ENCODE results near the gene GCNT2.
A peak's percentile ranks its signal among the peaks of the same experiment; 100 is the strongest.

The GCNT2 gene

DNA sequence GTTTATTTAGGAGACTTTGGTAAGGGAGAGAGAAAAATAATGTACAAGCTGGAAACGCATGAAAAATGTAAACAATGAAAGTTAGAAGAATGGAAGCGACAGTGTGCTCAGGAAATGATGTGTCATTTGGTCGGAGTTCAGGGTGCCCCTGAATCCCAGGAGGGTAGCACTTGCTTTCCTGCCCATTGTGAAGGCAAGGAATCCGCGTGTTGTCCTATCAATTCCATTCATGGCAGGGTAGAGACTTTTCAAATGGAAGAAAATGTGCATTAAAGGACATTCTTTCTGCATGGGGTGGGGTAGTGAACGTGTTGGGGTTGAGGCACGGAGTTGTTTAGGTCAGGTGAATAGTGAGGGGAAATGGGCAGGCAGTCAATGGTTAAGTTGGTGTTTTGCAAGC is 33.7 kb downstream of the GCNT2 start:
- H3K36me3 ChIP-seq (ENCODE audit: control insufficient read depth, insufficient read depth, low read length): no peaks in the 10 kb centered on the region
- TF ChIP-seq, protein P1, sequence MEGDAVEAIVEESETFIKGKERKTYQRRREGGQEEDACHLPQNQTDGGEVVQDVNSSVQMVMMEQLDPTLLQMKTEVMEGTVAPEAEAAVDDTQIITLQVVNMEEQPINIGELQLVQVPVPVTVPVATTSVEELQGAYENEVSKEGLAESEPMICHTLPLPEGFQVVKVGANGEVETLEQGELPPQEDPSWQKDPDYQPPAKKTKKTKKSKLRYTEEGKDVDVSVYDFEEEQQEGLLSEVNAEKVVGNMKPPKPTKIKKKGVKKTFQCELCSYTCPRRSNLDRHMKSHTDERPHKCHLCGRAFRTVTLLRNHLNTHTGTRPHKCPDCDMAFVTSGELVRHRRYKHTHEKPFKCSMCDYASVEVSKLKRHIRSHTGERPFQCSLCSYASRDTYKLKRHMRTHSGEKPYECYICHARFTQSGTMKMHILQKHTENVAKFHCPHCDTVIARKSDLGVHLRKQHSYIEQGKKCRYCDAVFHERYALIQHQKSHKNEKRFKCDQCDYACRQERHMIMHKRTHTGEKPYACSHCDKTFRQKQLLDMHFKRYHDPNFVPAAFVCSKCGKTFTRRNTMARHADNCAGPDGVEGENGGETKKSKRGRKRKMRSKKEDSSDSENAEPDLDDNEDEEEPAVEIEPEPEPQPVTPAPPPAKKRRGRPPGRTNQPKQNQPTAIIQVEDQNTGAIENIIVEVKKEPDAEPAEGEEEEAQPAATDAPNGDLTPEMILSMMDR (IDR thresholded peaks at IDR 0.05): no peak
- no peak overlapping the region for H3K4me3 ChIP-seq (ENCODE audit: low read depth, low read length)
- no peaks in the 10 kb centered on the region for H3K27me3 ChIP-seq (ENCODE audit: control insufficient read depth, insufficient read depth, low read length)
- H3K4me1 ChIP-seq: no peaks in the 10 kb centered on the region
- H3K4me2 ChIP-seq (ENCODE audit: low read length): no peak overlapping the region
- H3K79me2 ChIP-seq: no peaks in the 10 kb centered on the region
- H3K27ac ChIP-seq: no peak overlapping the region
- H3K9ac ChIP-seq: no peak overlapping the region
- H2AFZ ChIP-seq: no peak overlapping the region
- no peaks in the 10 kb centered on the region for H3K9me3 ChIP-seq (ENCODE audit: control insufficient read depth, low read length)

DNA sequence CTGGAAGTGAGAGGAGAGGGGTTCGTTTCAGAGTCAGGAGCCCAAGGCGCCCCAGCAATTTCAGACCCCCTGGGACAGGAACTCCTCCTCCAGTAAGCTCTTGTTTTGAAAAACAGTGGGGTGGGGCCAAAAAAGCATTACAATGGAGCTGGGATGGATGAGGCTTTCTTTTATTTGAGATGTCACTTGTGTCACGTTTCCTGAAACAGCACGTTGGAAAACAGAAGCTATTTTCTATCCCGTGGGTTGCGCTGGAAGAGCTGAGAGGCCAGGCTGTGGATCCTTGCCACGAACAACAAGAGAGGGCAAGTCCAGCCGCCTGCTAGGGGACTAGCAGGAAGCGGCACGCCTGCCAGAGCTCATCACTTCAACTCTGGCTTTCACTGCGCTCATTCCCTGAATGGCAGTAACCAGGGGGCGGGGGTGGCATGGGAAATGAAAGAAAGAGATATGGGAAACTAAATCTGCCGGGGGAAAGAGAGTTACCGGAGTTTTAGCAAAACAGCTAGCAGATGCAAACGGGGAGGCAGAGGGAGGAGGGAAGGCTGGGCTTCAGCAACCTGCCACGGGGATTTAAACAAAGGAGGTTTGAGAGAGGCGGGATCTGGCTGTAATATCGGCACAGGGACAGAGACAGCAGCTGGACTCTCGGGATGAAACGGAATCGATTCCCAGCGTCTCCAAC is 34.6 kb downstream of the GCNT2 start:
- Histone ChIP-seq H3K27ac (peak overlapping the region; percentile 1), H3K9ac (no peak overlapping the region), H3K36me3 (ENCODE audit: control insufficient read depth, insufficient read depth, low read length) (no peaks in the 10 kb centered on the region), H3K4me2 (ENCODE audit: low read length) (peak overlapping the region; percentile 66), H3K79me2 (no peaks in the 10 kb centered on the region), H2AFZ (peak overlapping the region; percentile 65), H3K4me1 (no peaks in the 10 kb centered on the region), H3K27me3 (ENCODE audit: control insufficient read depth, insufficient read depth, low read length) (no peaks in the 10 kb centered on the region), H3K4me3 (ENCODE audit: low read depth, low read length) (peak overlapping the region; percentile 18), H3K9me3 (ENCODE audit: control insufficient read depth, low read length) (no peaks in the 10 kb centered on the region)
- TF ChIP-seq, protein P1 (IDR thresholded peaks at IDR 0.05): no peak

DNA sequence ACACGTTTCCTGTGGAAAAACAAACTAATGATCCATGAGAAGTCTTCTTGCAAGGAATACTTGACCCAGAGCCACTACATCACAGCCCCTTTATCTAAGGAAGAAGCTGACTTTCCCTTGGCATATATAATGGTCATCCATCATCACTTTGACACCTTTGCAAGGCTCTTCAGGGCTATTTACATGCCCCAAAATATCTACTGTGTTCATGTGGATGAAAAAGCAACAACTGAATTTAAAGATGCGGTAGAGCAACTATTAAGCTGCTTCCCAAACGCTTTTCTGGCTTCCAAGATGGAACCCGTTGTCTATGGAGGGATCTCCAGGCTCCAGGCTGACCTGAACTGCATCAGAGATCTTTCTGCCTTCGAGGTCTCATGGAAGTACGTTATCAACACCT is 35.4 kb downstream of the GCNT2 start:
- H3K4me1 ChIP-seq: no peaks in the 10 kb centered on the region
- TF ChIP-seq, protein P1 (IDR thresholded peaks at IDR 0.05): no peak
- no peaks in the 10 kb centered on the region for H3K79me2 ChIP-seq

DNA sequence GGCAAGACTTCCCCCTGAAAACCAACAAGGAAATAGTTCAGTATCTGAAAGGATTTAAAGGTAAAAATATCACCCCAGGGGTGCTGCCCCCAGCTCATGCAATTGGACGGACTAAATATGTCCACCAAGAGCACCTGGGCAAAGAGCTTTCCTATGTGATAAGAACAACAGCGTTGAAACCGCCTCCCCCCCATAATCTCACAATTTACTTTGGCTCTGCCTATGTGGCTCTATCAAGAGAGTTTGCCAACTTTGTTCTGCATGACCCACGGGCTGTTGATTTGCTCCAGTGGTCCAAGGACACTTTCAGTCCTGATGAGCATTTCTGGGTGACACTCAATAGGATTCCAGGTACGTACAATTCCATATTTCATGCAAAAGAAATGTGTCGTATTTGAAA is 35.8 kb downstream of the GCNT2 start:
- Histone ChIP-seq H3K4me1 (no peaks in the 10 kb centered on the region), H3K4me3 (ENCODE audit: low read depth, low read length) (no peak overlapping the region), H3K27ac (no peak overlapping the region), H3K27me3 (ENCODE audit: control insufficient read depth, insufficient read depth, low read length) (no peaks in the 10 kb centered on the region), H3K79me2 (no peaks in the 10 kb centered on the region), H3K9ac (no peak overlapping the region), H3K36me3 (ENCODE audit: control insufficient read depth, insufficient read depth, low read length) (no peaks in the 10 kb centered on the region), H3K4me2 (ENCODE audit: low read length) (no peak overlapping the region), H2AFZ (no peak overlapping the region), H3K9me3 (ENCODE audit: control insufficient read depth, low read length) (no peaks in the 10 kb centered on the region)
- TF ChIP-seq, protein P1 (IDR thresholded peaks at IDR 0.05): no peak

More for the DNA sequence above, 35.4 kb downstream of the GCNT2 start:
- no peak overlapping the region for H3K9ac ChIP-seq
- H3K27me3 ChIP-seq (ENCODE audit: control insufficient read depth, insufficient read depth, low read length): no peaks in the 10 kb centered on the region
- peak overlapping the region; percentile 66 for H3K4me2 ChIP-seq (ENCODE audit: low read length)
- H3K27ac ChIP-seq: no peak overlapping the region
- H2AFZ ChIP-seq: peak overlapping the region; percentile 65
- H3K4me3 ChIP-seq (ENCODE audit: low read depth, low read length): no peak overlapping the region
- H3K36me3 ChIP-seq (ENCODE audit: control insufficient read depth, insufficient read depth, low read length): no peaks in the 10 kb centered on the region
- H3K9me3 ChIP-seq (ENCODE audit: control insufficient read depth, low read length): no peaks in the 10 kb centered on the region

DNA sequence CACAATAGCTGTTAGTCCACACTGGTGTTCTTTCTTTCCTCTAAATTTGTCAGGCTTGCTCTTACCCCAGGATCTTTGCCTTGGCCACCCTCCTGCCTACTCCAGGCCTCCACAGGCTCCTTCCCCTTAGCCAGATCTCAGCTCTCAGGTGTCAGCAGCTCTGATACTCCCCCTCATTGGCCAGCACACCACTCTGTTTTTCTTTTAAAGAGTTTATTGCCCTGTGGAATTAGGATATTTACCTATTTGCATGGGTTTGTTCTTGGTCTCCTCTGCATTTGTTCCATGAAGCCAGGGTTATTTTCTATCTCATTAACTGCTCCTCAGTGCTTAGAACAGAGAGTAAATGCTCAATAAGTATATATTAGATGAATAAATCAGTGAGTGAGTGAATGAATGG is 36.8 kb downstream of the GCNT2 start:
- H3K27me3 ChIP-seq (ENCODE audit: control insufficient read depth, insufficient read depth, low read length): no peaks in the 10 kb centered on the region
- H2AFZ ChIP-seq: no peak overlapping the region
- no peaks in the 10 kb centered on the region for H3K36me3 ChIP-seq (ENCODE audit: control insufficient read depth, insufficient read depth, low read length)
- no peak overlapping the region for H3K9ac ChIP-seq
- TF ChIP-seq, protein P1 (IDR thresholded peaks at IDR 0.05): no peak
- H3K9me3 ChIP-seq (ENCODE audit: control insufficient read depth, low read length): no peaks in the 10 kb centered on the region
- H3K79me2 ChIP-seq: no peaks in the 10 kb centered on the region
- no peak overlapping the region for H3K4me3 ChIP-seq (ENCODE audit: low read depth, low read length)
- no peaks in the 10 kb centered on the region for H3K4me1 ChIP-seq
- H3K27ac ChIP-seq: no peak overlapping the region
- H3K4me2 ChIP-seq (ENCODE audit: low read length): no peak overlapping the region

All from parathyroid adenoma (tissue), 2 donors.